Measurements from ENCODE around the gene EYA2.

Gene EYA2

GRCh38 chr20:46984405-46984804 is 89.8 kb downstream of the EYA2 start:
- no peak for DNase-seq

GRCh38 chr20:46985250-46985649 is 90.6 kb downstream of the EYA2 start:
- DNase-seq = peak; percentile 84

GRCh38 chr20:46985671-46986070 is 91.0 kb downstream of the EYA2 start:
- DNase-seq = no peak

- no peak for DNase-seq
Observed at GRCh38 chr20:46987001-46987400, 92.4 kb downstream of the EYA2 start.

- no peak for DNase-seq
Observed at GRCh38 chr20:46990017-46990595, 95.5 kb downstream of the EYA2 start.

- DNase-seq = no peak
Observed at GRCh38 chr20:46990596-46991104, 96.0 kb downstream of the EYA2 start.

- DNase-seq = no peak
Observed at GRCh38 chr20:46991168-46991567, 96.5 kb downstream of the EYA2 start.

- no peak for DNase-seq
Observed at GRCh38 chr20:46991880-46992639, 97.4 kb downstream of the EYA2 start.

- DNase-seq = no peak
Observed at GRCh38 chr20:46992640-46993035, 98.0 kb downstream of the EYA2 start.

GRCh38 chr20:46993465-46994095 is 98.9 kb downstream of the EYA2 start:
- DNase-seq = no peak

- DNase-seq = no peak
Observed at GRCh38 chr20:46994341-46994740, 99.7 kb downstream of the EYA2 start.

GRCh38 chr20:46995561-46996142 is 101.0 kb downstream of the EYA2 start:
- DNase-seq = no peak

- DNase-seq = no peak
Observed at GRCh38 chr20:46997187-46997586, 102.5 kb downstream of the EYA2 start.

GRCh38 chr20:46998477-46999240 is 104.0 kb downstream of the EYA2 start:
- peak; percentile 55 for DNase-seq

- peak; percentile 78 for DNase-seq
Observed at GRCh38 chr20:46999801-47000465, 105.3 kb downstream of the EYA2 start.

GRCh38 chr20:47003223-47003622 is 108.6 kb downstream of the EYA2 start:
- DNase-seq = peak; percentile 92

GRCh38 chr20:47004179-47004578 is 109.5 kb downstream of the EYA2 start:
- DNase-seq = no peak

- DNase-seq = peak; percentile 64
Observed at GRCh38 chr20:47007826-47008655, 113.4 kb downstream of the EYA2 start.

- DNase-seq = peak; percentile 95
Observed at GRCh38 chr20:47008842-47009518, 114.3 kb downstream of the EYA2 start.

GRCh38 chr20:47009784-47010183 is 115.1 kb downstream of the EYA2 start:
- DNase-seq = no peak

GRCh38 chr20:47011984-47012383 is 117.3 kb downstream of the EYA2 start:
- no peak for DNase-seq

All from DMS53 (cell line).